HG03442 (cell line): ENCODE results near the gene TEX38.
"Not testable (repeated sequence)": the region's sequence is repeated elsewhere in the genome, so short reads cannot be mapped to it uniquely, and the experiment has no call there.

ENCODE experiments used
- ATAC-seq: cut with Tn5 transposase; IDR thresholded peaks from one replicate; pipeline ENCODE4 v1.9.1; 2021; ENCODE audit warnings: mild to moderate bottlenecking, moderate library complexity; ENCODE audit not compliant: unreplicated experiment

Gene TEX38

DNA sequence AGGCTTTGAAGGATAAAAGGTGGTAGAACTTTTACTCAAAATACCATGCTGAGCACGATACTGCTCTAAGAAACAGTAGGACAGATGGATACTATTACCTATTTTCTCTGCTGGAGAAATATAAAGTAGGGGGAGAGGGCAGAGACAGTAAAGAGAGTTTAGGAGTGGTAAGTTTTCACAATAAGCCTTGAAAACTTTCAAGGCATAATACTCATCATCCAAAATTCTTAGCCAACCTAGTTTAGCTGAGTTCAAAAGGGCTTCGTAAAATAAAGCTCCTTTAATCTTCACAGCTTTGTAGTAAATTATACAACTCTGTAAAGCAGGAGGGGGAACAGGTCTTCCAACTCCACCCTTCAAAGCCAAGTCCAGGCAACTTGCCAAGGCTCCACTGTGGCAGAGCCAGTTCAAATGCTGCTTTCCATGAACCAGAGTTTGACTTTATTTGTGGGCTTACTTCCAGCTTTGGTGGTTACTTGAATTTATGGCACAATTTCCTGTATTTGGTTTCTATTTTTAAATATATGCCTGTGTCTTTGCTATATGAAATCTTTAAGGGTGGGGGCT is 15.5 kb downstream of the TEX38 start:
- ATAC-seq, result no peak

DNA sequence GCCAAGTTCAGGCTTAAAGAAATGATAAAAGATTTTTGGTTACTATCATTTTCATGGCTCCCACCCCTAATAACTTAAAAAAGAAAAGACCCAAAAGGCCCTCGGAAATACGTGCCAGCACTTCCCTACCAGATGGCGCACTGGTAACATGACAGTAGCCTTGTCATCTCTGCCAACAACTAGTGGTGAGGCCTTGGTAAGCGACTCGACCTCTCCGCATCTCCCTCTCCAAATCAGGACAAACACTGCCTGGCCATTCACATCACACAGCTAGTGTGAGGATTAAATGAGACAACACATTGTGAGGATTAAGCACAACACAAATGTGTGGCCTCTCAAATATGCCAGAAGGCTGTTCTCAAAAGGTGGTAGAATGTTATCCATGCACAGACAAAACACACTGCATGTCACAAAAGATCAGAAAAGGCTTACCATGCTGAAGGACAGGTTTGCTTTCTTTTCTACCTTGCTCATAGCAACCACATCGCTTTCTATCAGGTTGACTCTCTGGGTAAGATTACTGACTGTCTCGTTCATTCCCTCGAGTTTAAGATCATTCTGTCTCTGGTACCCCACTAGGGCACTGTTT is 16.4 kb downstream of the TEX38 start:
- no peak for ATAC-seq

DNA sequence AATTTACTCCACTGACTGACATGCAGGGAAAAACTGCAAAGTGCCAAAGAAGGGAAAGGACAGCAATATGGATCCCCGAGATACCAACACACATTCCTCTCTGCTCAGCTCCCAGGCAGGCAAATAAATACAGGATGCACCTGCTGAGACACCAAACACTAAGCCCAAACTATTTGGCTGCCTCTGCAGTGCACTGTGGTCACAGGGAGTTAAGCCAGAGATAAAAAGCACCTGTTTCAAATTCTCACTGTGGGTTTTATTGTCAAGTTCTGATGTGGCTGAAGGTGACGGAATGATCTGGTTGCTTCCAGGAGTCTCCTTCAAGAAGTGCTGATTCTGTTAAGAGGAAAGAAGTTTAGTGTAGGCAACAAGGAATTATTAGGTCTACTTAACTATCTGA is 17.7 kb downstream of the TEX38 start:
- ATAC-seq, result no peak

DNA sequence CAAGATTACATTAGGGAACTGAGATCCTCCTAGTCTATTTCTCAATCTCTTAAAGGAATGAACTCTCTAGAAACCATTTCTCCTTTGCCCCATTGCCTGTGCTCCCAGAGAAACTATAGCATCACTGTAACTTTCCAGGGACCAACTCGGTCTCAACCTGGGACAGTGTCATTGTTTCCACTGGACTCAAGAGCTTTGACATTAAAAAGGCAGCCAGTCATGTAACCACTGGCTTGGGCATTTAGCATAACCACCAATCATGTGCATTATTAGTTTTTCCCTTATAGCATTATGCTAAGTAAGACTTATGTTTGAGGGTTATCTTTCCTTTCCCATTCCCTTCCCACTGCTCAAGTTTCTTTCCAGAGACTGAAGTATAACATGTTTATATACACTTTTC is 18.2 kb downstream of the TEX38 start:
- ATAC-seq, result no peak

DNA sequence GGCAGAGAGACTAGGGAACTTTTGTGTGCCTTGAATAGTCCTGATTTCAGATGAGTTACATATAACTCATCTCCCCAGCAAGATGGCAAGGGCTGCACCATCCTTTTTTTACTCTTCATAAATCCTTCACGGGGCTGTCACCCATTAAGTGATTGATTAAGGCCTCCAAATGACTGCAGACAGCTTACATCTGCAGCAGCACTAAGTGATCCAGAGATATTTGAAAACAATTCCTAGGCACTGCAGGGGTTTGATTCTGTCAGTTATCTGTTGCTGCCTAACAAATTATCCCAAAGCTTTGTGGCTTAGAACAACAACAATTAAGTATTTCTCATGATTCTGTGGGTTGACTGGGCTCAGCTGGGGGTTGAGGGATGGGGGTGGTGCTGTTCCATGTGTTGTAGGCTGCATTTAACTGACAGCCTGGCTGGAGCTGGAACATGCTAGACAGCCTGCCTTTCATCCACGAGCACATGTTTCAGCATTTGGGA is 19.3 kb downstream of the TEX38 start:
- no peak for ATAC-seq

DNA sequence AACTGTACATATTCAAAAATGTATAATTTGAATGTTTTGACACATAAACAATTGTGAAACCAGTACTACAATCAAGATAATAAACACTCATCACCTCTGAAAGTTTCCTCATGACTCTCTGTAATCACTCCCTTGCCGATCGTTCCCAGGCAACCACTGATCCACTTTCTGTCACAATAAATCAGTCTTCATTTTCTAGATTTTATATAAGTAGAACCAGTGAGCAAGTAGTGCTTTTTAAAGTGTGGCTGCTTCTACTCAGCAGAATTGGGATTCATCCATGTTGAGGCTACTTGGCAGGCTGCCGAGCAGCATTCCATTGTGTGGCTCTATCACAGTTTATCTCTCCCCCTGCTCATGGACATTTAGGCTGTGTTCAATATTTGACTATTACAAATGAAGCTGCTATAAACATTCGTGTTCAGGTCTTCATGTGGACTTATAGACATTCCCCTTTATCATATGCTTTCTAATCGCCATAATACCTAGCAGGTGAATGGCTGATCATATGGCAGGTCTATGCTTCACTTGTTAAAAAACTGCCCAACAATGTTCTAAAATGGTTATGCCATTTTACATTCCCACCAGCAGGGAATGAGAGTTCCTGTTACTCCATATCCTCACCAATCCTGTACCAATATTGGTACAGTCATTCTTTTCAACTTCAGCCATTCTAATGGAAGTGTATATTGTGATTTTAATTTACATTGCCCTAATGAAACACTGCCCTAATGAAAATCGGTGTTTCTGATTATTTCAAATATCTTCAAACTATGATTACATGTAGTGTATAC is 20.5 kb downstream of the TEX38 start:
- ATAC-seq, result no peak

DNA sequence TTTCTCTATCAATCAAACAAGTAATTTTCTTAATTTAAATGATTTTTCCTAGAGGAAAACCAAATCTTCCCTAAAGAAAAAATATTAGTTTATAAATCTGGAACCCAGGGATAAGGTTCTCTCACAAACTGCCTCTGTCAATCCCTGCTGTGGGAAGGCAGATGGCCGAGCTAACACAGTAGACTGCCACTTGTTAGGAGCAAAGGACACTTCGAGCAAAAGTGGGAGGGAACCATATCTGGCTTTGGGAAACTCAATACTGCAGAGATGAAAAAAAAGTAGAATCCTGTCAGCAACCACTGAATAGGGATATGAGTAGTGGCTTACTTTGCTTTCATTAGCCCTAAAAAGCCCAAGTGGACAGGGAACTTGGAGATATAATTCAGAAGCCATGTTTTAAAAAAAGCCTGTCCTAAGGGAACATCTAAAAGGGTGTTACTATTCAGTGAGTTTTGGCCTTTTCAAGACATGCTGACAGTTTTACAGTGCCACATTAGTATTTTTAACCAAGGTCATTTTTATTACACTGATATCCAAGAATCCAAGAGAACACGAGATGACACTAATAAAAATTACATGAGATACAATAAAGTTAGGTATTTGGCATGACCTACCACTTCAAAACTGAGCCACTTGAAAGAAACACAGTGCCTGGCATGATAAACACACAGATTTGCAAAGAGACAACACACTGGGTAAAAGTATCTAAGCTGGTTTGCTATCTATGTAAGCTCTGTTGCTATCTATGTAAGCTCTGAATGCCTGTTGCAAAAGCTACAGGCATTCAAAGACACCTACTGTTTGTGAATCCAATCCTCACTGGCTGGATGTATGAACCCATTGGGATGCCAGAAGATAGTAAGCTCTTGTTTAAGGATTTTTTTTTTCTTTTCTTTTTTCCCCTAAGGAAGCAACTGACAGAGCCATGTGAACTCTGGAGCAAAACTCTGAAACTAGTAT is 21.4 kb downstream of the TEX38 start:
- ATAC-seq, result no peak

DNA sequence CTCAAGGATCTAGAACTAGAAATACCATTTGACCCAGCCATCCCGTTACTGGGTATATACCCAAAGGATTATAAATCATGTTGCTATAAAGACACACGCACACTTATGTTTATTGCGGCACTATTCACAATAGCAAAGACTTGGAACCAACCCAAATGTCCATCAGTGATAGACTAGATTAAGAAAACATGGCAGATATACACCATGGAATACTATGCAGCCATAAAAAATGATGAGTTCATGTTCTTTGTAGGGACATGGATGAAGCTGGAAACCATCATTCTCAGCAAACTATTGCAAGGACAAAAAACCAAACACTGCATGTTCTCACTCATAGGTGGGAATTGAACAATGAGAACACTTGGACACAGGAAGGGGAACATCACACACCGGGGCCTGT is 23.0 kb downstream of the TEX38 start:
- not testable (repeated sequence) for ATAC-seq

DNA sequence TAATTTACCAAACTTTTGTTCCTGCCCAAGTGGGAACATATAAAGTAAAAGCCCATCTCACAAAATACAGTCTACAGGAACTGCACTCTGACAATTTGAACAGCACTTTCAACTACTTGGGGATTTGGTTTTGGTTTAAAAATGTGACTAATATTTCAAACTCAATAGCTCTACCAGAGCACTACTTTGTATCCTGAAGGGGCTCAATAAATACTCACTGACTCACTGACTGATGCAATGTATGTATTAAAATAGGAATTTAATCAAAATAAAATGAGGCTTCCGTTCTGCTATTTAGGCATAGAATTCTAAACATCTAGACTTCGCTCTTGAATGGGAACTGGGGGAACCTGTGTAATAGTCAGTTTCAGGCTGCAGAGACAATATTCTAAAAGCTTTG is 25.4 kb downstream of the TEX38 start:
- ATAC-seq, result no peak

DNA sequence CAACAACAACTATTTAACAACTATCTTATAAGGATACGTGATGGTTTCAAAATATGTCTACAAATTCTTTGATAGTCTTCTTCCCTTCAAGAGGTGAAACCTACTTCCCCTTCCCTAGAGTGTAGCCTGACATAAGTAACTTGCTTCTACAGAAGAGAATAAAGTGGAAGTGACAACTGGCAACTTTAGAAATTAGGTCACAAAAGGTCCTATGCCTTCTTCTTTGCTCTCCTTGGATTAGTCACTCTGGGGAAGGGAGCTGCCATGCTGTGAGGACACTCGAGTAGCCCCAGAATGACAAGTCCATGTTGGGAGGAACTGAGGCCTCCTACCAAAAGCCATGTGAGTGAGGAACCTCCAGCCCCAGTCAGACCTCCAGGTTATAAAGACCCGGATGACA is 28.0 kb downstream of the TEX38 start:
- no peak for ATAC-seq

DNA sequence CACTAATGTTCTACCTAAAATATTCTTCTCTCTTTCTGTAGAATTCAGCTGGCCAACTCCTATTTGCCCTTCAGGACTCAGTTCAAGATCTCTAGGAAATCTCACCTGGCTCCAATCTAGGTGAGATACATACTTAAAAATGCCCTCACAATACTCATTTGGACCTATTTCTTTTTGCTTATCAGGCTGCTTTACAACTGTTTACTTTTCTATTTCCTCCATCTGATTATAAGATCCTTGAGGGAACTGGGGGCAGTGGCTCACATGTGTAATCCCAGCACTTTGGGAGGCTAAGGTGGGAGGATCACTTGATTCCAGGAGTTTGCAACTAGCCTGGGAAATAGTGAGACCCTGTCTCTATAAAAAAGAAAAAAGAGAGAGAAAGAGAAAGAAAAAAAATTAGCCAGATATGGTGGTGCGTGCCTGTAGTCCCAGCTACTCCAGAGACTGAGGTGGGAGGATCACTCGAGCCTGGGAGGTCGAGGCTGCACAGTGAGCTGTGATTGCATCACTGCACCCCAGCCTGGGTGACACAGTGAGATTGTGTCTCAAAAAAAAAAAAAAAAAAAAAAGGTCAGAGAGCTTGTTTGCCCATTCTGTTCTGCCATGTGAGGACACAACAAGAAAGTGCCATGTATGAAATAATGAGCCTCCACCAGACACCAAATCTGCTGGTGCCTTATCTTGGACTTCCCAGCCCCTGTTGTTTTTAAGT is 32.4 kb downstream of the TEX38 start:
- no peak for ATAC-seq

DNA sequence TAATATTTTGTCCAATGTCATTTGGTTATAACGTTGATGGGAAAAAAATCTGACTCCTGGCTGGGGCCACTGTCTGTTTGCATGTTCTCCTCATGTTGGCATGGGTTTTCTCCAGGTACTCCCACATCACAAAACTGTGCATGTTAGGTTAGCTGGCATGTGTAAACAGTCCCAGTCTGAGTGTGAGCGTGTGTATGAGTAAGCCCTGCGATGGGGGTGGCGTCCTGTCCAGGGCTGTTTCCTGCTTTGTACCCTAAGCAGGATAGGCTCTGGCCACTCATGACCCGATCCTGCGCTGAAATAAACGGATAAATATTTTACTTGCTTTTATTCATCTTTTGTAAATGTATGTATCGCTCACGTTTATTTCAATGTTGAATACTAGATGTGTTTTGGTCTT is 33.8 kb downstream of the TEX38 start:
- no peak for ATAC-seq

DNA sequence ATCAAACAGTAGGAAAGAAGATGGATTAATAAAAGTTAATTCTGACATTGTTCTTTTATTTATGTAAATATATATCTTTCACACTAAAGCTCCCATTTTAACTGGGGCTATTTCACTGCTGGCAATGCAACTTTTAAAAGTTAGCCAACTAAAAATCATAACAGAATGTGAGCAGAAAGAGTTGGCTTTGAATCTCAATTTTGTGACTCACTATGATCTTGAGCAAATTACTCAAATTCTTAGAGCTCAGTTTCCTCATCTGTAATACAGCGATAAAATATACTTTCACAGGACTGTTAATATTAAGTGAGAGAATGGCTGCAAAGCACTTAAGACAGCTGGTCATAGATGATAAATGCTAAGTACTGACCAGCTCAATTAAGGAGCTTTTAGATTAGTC is 36.5 kb downstream of the TEX38 start:
- ATAC-seq, result no peak

DNA sequence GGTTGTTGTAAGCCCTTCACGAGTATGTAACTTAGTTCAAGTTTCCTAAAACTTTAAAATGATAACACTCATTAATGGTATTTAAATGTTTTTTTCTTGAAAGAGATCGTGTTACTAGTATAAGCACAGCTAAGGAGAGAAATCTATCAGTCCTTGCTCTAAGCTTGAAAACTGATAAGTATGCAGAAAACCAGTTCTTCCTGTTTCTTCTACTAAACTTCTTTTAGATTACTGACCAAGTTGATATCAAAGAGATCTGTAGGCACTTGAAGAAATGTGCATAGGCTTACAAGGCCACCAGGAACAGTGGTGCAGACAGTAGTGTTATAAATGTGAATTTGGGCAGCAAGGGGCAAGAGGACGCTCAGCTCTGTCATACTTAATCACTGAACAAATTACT is 43.3 kb downstream of the TEX38 start:
- no peak for ATAC-seq

DNA sequence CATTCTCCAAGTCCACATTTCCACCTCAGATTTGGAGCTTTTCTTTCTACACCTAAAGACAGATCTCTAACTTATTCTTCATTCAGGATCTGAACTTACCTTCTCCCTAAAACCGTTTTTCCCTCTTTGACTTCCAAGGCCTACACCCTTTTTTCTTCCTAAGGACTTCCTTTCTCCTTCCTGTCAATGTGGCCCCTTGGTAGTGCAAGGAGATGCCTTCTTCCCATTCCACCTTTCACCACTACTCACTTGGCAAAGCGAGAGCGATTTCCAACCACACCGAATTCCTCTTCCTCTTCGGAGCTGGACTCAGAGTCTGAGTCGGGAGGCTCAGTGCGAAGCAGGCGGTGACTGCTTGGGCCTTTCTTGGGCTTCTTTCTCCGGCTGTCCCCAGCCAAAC is 46.0 kb downstream of the TEX38 start:
- no peak for ATAC-seq

DNA sequence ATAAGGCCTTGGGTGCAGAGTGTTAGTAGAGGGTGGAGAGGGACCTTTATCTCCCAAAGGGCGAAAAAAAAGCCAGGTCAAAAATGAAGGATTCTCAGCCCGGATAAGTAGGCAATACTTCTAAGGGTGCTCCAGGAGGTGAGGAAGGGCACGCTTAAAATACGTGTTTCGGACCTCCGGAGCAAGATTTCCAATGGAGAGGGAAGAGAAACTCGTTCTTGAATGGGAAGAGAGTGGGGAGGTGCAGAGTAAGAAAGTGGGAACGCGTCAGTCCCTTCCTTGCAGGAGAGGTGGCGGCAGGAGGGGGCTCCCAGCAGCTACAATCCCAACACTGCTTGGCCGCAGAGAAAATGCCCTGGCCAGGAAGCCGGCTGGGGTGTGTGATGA is 46.7 kb downstream of the TEX38 start:
- no peak for ATAC-seq

DNA sequence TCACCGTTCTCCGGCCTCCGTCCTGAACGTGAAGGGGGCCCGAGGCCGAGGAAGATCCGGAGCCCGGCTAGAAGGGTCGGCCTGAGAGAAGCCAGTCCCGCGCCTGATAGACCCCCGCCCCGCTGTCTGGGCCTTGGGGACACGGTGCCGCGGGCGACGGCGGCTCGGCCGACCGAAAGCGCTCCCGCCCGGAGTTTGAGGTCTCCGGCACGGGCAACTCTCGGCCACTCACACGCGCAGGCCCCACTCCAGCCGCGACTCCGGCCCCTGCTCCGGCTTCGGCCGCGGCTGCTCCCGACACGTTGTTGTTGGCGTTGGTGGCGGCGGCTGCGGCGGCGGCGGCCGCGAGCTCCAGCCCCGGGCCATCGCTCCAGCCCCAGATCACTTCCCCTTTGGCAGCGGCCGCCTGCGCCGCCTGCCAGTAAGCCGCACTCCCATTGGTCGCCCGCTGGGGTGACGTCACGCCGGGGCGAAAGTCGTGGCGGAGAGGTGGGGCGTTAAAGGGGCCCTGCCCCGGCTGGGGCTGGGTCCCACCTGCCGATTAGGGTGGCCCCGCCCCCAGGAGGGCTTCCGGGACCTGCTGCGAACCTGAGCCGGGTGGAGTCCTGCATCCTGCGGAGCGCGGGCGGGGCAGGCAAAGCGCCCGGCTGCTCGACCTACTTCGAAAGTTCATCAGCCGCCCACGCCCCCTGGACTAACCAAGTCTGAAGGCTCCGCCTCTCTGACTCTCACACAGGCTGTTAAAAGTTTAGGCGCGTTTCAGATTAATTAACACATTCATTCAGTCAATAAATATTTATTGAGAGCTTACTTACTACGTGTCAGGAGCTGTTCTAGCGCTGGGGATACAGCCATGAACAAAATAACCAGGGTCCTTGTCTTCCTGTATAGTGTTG is 47.3 kb downstream of the TEX38 start, which contains the start of gene EFCAB14:
Gene EFCAB14 (minus strand): TSS at position 388 of the 896 bp plus-strand sequence. CDS start 1,027 bp downstream, outside the sequence.
- ATAC-seq, result peak; percentile 96

DNA sequence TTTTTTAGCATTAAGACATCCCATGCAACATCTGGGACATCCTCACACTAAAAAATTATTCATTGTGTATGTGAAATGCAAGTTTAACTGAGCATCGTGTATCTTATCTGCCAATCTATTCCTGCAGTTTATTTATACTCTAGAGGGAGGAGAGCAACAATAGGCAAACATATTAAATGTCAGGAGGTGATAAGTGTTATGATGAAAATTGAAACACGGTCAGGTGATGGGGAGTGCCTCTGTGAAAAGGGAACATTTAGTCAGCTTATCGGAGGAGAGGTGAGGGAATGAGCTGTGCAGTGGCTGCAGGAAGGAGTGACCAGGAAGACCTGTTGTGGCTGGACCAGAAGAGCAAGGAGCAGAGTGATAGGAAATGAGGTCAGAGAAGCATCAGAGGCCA is 48.0 kb downstream of the TEX38 start:
- ATAC-seq, result no peak

DNA sequence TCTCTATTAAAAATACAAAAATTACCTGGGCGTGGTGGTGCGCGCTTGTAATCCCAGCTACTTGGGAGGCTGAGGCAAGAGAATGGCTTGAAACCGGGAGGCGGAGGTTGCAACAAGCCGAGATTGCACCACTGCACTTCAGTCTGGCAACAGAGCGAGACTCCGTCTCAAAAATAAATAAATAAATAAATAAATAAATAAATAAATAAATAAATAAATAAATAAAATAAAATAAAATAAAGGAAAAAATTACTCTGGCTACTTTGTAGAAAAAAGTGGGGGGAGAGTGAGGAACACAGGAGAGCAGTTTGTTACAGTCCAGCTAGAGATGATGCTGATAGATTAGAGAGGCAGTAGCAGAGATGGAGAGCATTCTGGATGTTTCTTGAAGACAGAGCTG is 48.7 kb downstream of the TEX38 start:
- not testable (repeated sequence) for ATAC-seq
